ENCODE measurements around the gene TM4SF18.

The TM4SF18 gene

GRCh38 chr3:149280671-149281349 is 52.6 kb downstream of the TM4SF18 start:
- DNase-seq: no peak

- no peak for DNase-seq
Observed at GRCh38 chr3:149278911-149279310, 54.5 kb downstream of the TM4SF18 start.

- peak; percentile 25 for DNase-seq
Observed at GRCh38 chr3:149277331-149277813, 56.1 kb downstream of the TM4SF18 start.

GRCh38 chr3:149276619-149277018 is 56.8 kb downstream of the TM4SF18 start:
- DNase-seq: no peak

GRCh38 chr3:149274220-149274619 is 59.2 kb downstream of the TM4SF18 start:
- DNase-seq: no peak

GRCh38 chr3:149273096-149273751 is 60.2 kb downstream of the TM4SF18 start:
- DNase-seq: peak; percentile 82

- DNase-seq: no peak
Observed at GRCh38 chr3:149271669-149272068, 61.8 kb downstream of the TM4SF18 start.

- no peak for DNase-seq
Observed at GRCh38 chr3:149270180-149270579, 63.3 kb downstream of the TM4SF18 start.

- DNase-seq: no peak
Observed at GRCh38 chr3:149269687-149270086, 63.7 kb downstream of the TM4SF18 start.

Data from amniotic stem cell (primary cell).